K562 (cell line): ENCODE measurements around the gene ITGA7. TPM values are rescaled to one million over a fixed set of nuclear protein-coding genes. Genes with fewer than 3 reads are reported as not detected.
A peak's percentile ranks its signal among the peaks of the same experiment; 100 is the strongest.

Source experiments
- CBX3 ChIP-seq, 2 experiments: IDR thresholded peaks; 1 replicate in 1 of 2; 2 replicates in 1 of 2; pipeline ENCODE4 v1.6.1; 2012; ENCODE audit warnings: inconsistent platforms in 2 of 2, low read length in 2 of 2, borderline replicate concordance in 1 of 2, control low read depth in 1 of 2
- DNMT1 ChIP-seq: fragments of 450-650 bp; IDR thresholded peaks from 2 replicates; pipeline ENCODE4 v1.6.1; 2016; ENCODE audit warnings: antibody characterized with exemption, mild to moderate bottlenecking
- EGR1 ChIP-seq: fragments of 450-650 bp; conservative IDR thresholded peaks from 2 replicates; pipeline ENCODE4 v1.6.1; 2017; ENCODE audit warnings: mild to moderate bottlenecking
- EHMT2 ChIP-seq: fragments of 450-650 bp; IDR thresholded peaks from 2 replicates; pipeline ENCODE4 v1.6.1; 2018; ENCODE audit warnings: antibody characterized with exemption
- FOXK1 ChIP-seq: sonication (generic); formaldehyde crosslinking; IDR thresholded peaks from 2 replicates; pipeline ENCODE4 v1.8.0; 2022; ENCODE audit warnings: missing genetic modification reagents, mild to moderate bottlenecking, borderline replicate concordance
- GTF2A2 ChIP-seq: IDR thresholded peaks from 2 replicates; pipeline ENCODE4 v1.6.1; 2016; ENCODE audit warnings: mild to moderate bottlenecking, missing genetic modification characterization, missing compliant biosample characterization
- KDM4B ChIP-seq, 2 experiments: fragments of 450-650 bp in 1 of 2; sonication (generic) in 1 of 2; IDR thresholded peaks; 2 replicates each; pipeline ENCODE4 v1.6.1; 2016 to 2017; ENCODE audit warnings: borderline replicate concordance in 2 of 2, antibody characterized with exemption in 1 of 2, low read depth in 1 of 2, mild to moderate bottlenecking in 1 of 2
- MYC ChIP-seq, 2 experiments: fragments of 250-450 bp in 1 of 2; sonication (Bioruptor Pico) in 1 of 2; IDR thresholded peaks; 2 replicates each; pipeline versions ENCODE4 v1.5.1 to v1.6.1; 2012 to 2021; ENCODE audit warnings: low read depth in 2 of 2, borderline replicate concordance in 1 of 2, improper control_type of control experiment in 1 of 2, low read length in 1 of 2, mild to moderate bottlenecking in 1 of 2, moderate library complexity in 1 of 2
- NR2C1 ChIP-seq, 2 experiments: fragments of 450-650 bp; IDR thresholded peaks; 2 replicates each; pipeline ENCODE4 v1.6.1; 2017; ENCODE audit warnings: mild to moderate bottlenecking in 2 of 2, antibody characterized with exemption in 1 of 2, inconsistent platforms in 1 of 2, missing compliant biosample characterization in 1 of 2, missing genetic modification characterization in 1 of 2
- POLR2AphosphoS5 ChIP-seq: IDR thresholded peaks from 2 replicates; pipeline ENCODE4 v1.6.1; 2011; ENCODE audit warnings: mild to moderate bottlenecking, low read depth, low read length, moderate library complexity; ENCODE audit not compliant: control insufficient read depth, insufficient read depth
- PPARD ChIP-seq: fragments of 250-450 bp; sonication (Bioruptor Pico); IDR thresholded peaks from 2 replicates; pipeline ENCODE4 v1.8.0; 2022; ENCODE audit warnings: inconsistent platforms, mild to moderate bottlenecking, moderate library complexity
- PTBP1 ChIP-seq: fragments of 200-400 bp; formaldehyde crosslinking; IDR thresholded peaks from 2 replicates; pipeline ENCODE4 v1.6.1; 2017; ENCODE audit warnings: low read depth, low read length
- SIN3A ChIP-seq, 2 experiments: fragments of 150-350 bp in 1 of 2; IDR thresholded peaks; 2 replicates each; pipeline ENCODE4 v1.6.1; 2011 to 2016; ENCODE audit warnings: borderline replicate concordance in 2 of 2, low read depth in 2 of 2, low read length in 2 of 2, mild to moderate bottlenecking in 2 of 2, moderate library complexity in 2 of 2; ENCODE audit not compliant: control insufficient read depth in 1 of 2
- SLC30A9 ChIP-seq: fragments of 250-450 bp; sonication (Bioruptor Pico); IDR thresholded peaks from 2 replicates; pipeline ENCODE4 v1.8.0; 2022; ENCODE audit warnings: mild to moderate bottlenecking, moderate library complexity
- TCF3 ChIP-seq: sonication (generic); formaldehyde crosslinking; IDR thresholded peaks from 2 replicates; pipeline ENCODE4 v1.4.0; 2020; ENCODE audit warnings: mild to moderate bottlenecking, missing genetic modification reagents
- TOE1 ChIP-seq, 2 experiments: fragments of 450-650 bp in 1 of 2; sonication (generic) in 1 of 2; formaldehyde crosslinking in 1 of 2; IDR thresholded peaks; 2 replicates each; pipeline versions ENCODE4 v1.7.1 to v1.8.0; 2016 to 2022; ENCODE audit warnings: borderline replicate concordance in 2 of 2, mild to moderate bottlenecking in 2 of 2, antibody characterized with exemption in 1 of 2, inconsistent platforms in 1 of 2, low read depth in 1 of 2, missing genetic modification reagents in 1 of 2, moderate library complexity in 1 of 2
- USF1 ChIP-seq: sonication (generic); formaldehyde crosslinking; IDR thresholded peaks from 2 replicates; pipeline ENCODE4 v1.9.0; 2022; ENCODE audit warnings: mild to moderate bottlenecking, missing genetic modification reagents
- ZC3H4 ChIP-seq: sonication (generic); formaldehyde crosslinking; IDR thresholded peaks from 2 replicates; pipeline ENCODE4 v1.9.0; 2021; ENCODE audit warnings: missing genetic modification reagents, borderline replicate concordance
- ZNF124 ChIP-seq: sonication (generic); formaldehyde crosslinking; IDR thresholded peaks from 2 replicates; pipeline ENCODE4 v1.8.1; 2022; ENCODE audit warnings: missing genetic modification reagents
- polyA plus RNA-seq, 8 experiments: library from polyadenylated mRNA; depleted of rRNA in 4 of 8; stranded (reverse) in 5 of 8; unstranded in 3 of 8; fragments of >200 nt; fragmentation: Nextera tagmentation in 2 of 8; fragmentation: Illumina TruSeq in 1 of 8; extraction: Ambion mirVana in 2 of 8; extraction: Trizol in 1 of 8; gene quantifications; 2 replicates each; pipeline versions ENCODE4 v1.2.1 to v1.2.3, GENCODE V29; 2011 to 2014; ENCODE audit warnings: inconsistent platforms in 1 of 8, missing spikeins in 1 of 8
- total RNA-seq, 7 experiments: library from RNA; depleted of rRNA in 6 of 7; stranded (reverse); fragments of >200 nt in 6 of 7; fragmentation: Illumina TruSeq in 2 of 7; extraction: Trizol in 2 of 7; gene quantifications; 2 replicates each; pipeline versions ENCODE4 v1.2.1 to v1.2.3, GENCODE V29; 2011 to 2021; ENCODE audit warnings: low replicate concordance in 1 of 7
- TF ChIP-seq, protein P1 (sequence below): fragments of 450-650 bp; formaldehyde crosslinking; IDR thresholded peaks from 2 replicates; pipeline ENCODE4 v1.4.0; 2022; ENCODE audit warnings: missing genetic modification characterization
- TF ChIP-seq, protein P2 (sequence below): fragments of 250-450 bp; sonication (Bioruptor Pico); IDR thresholded peaks from 2 replicates; pipeline ENCODE4 v1.4.0; 2020
- TF ChIP-seq, protein P3 (sequence below): sonication (generic); formaldehyde crosslinking; IDR thresholded peaks from 2 replicates; pipeline ENCODE4 v1.5.0; 2020; ENCODE audit warnings: missing genetic modification reagents

ITGA7 gene
- total and polyA plus RNA-seq, 9 of the 15 experiments (the other 6 are each of a cell fraction or from before 2014, with no cell fraction given) = 0.11 to 2.3 (median 0.56) TPM; not detected in 1

- TF ChIP-seq SLC30A9 (CRISPR knock-in tag) = no peak
- peak; percentile 95 to 96 for TF ChIP-seq SIN3A (IDR thresholded peaks at IDR 0.05; ENCODE audit: borderline replicate concordance in 2 of 2, control insufficient read depth in 1 of 2, low read depth in 2 of 2, low read length in 2 of 2)
- peak; percentile 71; the same call in 1 of the 2 replicates for TF ChIP-seq TOE1 (IDR thresholded peaks at IDR 0.05; ENCODE audit: borderline replicate concordance)
- no peak for TF ChIP-seq TOE1 (CRISPR knock-in tag; IDR thresholded peaks at IDR 0.05; ENCODE audit: borderline replicate concordance, low read depth)
- no peak for TF ChIP-seq CBX3 (IDR thresholded peaks at IDR 0.05; ENCODE audit: borderline replicate concordance in 1 of 2, low read length in 2 of 2)
- TF ChIP-seq, protein P1, sequence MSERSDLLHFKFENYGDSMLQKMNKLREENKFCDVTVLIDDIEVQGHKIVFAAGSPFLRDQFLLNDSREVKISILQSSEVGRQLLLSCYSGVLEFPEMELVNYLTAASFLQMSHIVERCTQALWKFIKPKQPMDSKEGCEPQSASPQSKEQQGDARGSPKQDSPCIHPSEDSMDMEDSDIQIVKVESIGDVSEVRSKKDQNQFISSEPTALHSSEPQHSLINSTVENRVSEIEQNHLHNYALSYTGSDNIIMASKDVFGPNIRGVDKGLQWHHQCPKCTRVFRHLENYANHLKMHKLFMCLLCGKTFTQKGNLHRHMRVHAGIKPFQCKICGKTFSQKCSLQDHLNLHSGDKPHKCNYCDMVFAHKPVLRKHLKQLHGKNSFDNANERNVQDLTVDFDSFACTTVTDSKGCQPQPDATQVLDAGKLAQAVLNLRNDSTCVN (CRISPR knock-in tag) = no peak
- TF ChIP-seq, protein P2, sequence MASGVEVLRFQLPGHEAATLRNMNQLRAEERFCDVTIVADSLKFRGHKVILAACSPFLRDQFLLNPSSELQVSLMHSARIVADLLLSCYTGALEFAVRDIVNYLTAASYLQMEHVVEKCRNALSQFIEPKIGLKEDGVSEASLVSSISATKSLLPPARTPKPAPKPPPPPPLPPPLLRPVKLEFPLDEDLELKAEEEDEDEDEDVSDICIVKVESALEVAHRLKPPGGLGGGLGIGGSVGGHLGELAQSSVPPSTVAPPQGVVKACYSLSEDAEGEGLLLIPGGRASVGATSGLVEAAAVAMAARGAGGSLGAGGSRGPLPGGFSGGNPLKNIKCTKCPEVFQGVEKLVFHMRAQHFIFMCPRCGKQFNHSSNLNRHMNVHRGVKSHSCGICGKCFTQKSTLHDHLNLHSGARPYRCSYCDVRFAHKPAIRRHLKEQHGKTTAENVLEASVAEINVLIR (CRISPR knock-in tag) = peak; percentile 74
- TF ChIP-seq ZC3H4 (CRISPR knock-in tag) = no peak
- TF ChIP-seq EHMT2 = no peak
- TF ChIP-seq FOXK1 (CRISPR knock-in tag) = no peak
- no peak for TF ChIP-seq GTF2A2 (tag)
- TF ChIP-seq NR2C1 (IDR thresholded peaks at IDR 0.05) = no peak
- no peak for TF ChIP-seq NR2C1 (tag; IDR thresholded peaks at IDR 0.05)
- TF ChIP-seq KDM4B (IDR thresholded peaks at IDR 0.05; ENCODE audit: borderline replicate concordance in 2 of 2, low read depth in 1 of 2) = 0 out of 4 replicates have a peak, but pooled peaks of 1 of the 2 experiments have one; percentile 79
- TF ChIP-seq PPARD (CRISPR knock-in tag) = no peak
- no peak for TF ChIP-seq ZNF124 (CRISPR knock-in tag)
- no peak for TF ChIP-seq PTBP1
- peak; percentile 99 for TF ChIP-seq MYC (IDR thresholded peaks at IDR 0.05; ENCODE audit: low read depth, low read length)
- peak; percentile 96 for TF ChIP-seq MYC (CRISPR knock-in tag; IDR thresholded peaks at IDR 0.05; ENCODE audit: borderline replicate concordance, low read depth)
- TF ChIP-seq USF1 = peak; percentile 90
- TF ChIP-seq, protein P3, sequence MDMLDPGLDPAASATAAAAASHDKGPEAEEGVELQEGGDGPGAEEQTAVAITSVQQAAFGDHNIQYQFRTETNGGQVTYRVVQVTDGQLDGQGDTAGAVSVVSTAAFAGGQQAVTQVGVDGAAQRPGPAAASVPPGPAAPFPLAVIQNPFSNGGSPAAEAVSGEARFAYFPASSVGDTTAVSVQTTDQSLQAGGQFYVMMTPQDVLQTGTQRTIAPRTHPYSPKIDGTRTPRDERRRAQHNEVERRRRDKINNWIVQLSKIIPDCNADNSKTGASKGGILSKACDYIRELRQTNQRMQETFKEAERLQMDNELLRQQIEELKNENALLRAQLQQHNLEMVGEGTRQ (CRISPR knock-in tag) = peak; percentile 91
- no peak for TF ChIP-seq DNMT1
- no peak for TF ChIP-seq TCF3 (CRISPR knock-in tag)
- peak; percentile 99 for TF ChIP-seq EGR1
- TF ChIP-seq POLR2AphosphoS5 = peak; percentile 56; the same call in 1 of the 2 replicates
Measured at GRCh38 chr12:55728939-55729818, 21.5 kb upstream of the ITGA7 start, which contains the start of gene CD63 (continued).
